ENCODE measurements around the gene PPP1R13B.

Gene PPP1R13B

DNA sequence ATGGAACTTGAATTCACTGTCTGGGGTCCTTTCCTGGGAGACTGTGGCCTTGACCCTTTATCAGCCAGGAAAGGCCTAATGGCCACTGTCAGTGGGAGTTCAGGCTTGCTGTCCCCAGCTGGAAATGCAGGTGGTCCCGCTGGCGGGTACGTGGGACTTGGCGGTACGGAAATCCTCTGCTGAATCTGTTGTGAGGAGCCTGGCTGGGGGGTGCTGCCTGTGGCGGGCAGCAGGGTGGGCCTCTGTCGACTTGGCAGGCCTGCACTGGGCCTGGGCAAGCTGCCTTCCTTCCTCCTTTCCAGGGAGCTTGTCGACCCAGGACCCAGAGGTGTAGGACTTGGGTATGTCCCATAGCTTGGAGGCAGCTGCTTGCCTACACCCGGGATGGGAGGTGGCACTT is 105.5 kb downstream of the PPP1R13B start:
- Histone ChIP-seq H3K27ac (ENCODE audit: low read length) (no peak overlapping the region), H3K36me3 (ENCODE audit: control insufficient read depth, insufficient read depth, low read length) (no peaks in the 10 kb centered on the region; the same call in 1 of the 2 replicates), H3K4me1 (ENCODE audit: control insufficient read depth, insufficient read depth, low read length) (no peaks in the 10 kb centered on the region), H3K9me3 (ENCODE audit: control insufficient read depth, insufficient read depth, low read length) (no peaks in the 10 kb centered on the region), H3K4me3 (ENCODE audit: low read length) (no peak overlapping the region), H3K27me3 (ENCODE audit: control insufficient read depth, insufficient read depth, low read length) (no peaks in the 10 kb centered on the region)
- no CpG with 5 or more reads among the region's 9 CpGs for WGBS (ENCODE audit: insufficient coverage, insufficient read length)
- no peak for DNase-seq (ENCODE audit: low read depth, low spot score)

DNA sequence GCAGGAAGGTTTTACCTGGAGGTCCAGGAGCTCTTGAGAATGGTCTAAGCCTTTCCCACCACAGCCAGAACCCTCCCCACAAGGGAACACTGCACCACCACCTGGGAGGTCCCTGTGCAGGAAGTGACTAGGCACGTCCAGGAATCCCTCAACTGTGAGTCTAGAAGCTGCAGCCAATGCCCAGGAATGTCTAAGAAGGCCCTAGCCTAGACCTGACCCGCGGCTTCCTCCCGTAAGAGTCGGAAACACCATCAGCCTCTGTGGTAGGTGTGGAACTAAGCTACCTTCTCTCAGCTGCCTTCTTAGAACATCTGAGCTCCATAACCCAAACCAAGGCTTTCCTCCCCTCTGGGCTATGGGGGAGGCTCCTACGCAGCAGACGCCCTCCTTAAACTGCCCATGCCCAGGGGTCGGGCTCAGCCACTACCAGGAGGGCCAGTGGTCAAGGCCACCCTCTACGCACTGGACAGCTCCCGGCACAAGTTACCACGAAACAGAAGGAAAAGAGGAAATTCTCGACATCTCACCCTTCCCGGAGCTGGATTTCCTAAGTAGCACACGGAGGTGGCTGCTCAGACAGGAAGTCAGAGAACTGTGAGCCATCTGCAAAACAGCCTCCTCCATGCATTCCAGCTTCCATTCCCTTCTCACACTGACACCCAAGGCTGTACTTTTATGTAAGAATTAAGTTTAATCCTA is 106.2 kb downstream of the PPP1R13B start:
- Histone ChIP-seq H3K36me3 (ENCODE audit: control insufficient read depth, insufficient read depth, low read length) (no peaks in the 10 kb centered on the region; the same call in 1 of the 2 replicates), H3K9me3 (ENCODE audit: control insufficient read depth, insufficient read depth, low read length) (no peaks in the 10 kb centered on the region), H3K27me3 (ENCODE audit: control insufficient read depth, insufficient read depth, low read length) (no peaks in the 10 kb centered on the region), H3K27ac (ENCODE audit: low read length) (no peak overlapping the region), H3K4me3 (ENCODE audit: low read length) (no peak overlapping the region), H3K4me1 (ENCODE audit: control insufficient read depth, insufficient read depth, low read length) (no peaks in the 10 kb centered on the region)
- no peak for DNase-seq (ENCODE audit: low read depth, low spot score)
- WGBS (ENCODE audit: insufficient coverage, insufficient read length) = no CpG with 5 or more reads among the region's 14 CpGs

DNA sequence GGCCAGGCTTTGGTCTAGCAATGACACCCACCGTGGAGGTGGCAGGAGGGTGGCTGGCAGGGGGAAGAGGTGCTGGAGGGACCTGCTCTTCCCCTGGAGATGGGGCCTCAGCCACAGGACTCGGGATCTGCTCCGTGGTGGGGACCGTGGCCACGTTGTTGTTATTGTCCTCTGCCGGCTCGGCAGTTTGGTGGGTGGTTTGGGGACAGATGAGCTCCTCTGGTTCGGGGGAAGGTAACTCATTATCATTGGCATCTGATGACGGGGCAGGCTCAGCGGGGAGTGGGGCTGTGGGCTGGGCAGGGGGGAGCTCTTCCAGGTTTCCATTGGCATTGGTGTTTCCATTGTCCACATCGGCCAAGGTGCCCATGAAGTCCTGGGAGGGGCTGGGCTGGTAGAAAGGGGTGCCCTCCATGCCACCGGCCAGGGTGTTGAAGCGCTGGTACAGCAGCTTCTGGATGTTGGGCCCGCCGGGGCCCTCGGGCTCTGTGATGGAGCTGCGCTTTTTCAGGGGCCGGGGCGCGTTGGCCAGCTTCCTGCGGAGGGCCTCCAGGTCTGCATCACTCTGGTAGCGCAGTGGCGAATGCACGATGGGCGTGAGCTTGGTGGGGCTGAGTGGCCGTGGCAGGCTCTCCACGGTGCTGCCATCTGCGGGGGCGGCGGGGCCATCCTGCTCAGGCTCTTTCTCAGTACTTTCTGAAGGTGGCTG is 107.4 kb downstream of the PPP1R13B start:
- H3K4me1 ChIP-seq (ENCODE audit: control insufficient read depth, insufficient read depth, low read length) = no peaks in the 10 kb centered on the region
- no peak overlapping the region for H3K4me3 ChIP-seq (ENCODE audit: low read length)
- no peaks in the 10 kb centered on the region for H3K27me3 ChIP-seq (ENCODE audit: control insufficient read depth, insufficient read depth, low read length)
- no CpG with 5 or more reads among the region's 30 CpGs for WGBS (ENCODE audit: insufficient coverage, insufficient read length)
- H3K36me3 ChIP-seq (ENCODE audit: control insufficient read depth, insufficient read depth, low read length) = no peaks in the 10 kb centered on the region; the same call in 1 of the 2 replicates
- no peaks in the 10 kb centered on the region for H3K9me3 ChIP-seq (ENCODE audit: control insufficient read depth, insufficient read depth, low read length)
- DNase-seq (ENCODE audit: low read depth, low spot score) = no peak
- no peak overlapping the region for H3K27ac ChIP-seq (ENCODE audit: low read length)

DNA sequence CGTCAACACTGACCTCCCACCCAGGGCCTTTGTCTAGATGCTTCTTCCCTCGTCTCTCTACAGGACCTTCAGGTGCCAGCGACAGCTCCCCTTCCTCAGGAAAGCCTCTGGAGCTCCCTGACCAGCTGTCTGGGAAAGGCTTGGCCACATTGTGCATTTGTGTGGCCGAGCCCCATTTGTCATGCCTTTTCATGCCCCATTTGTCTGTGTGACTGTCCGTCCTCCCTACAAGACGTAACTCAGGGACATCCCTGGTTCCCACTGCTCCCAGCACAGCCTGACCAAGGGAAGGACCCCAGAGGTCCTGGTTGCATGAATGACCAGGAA is 107.9 kb downstream of the PPP1R13B start:
- Histone ChIP-seq H3K9me3 (ENCODE audit: control insufficient read depth, insufficient read depth, low read length) (no peaks in the 10 kb centered on the region), H3K4me3 (ENCODE audit: low read length) (no peak overlapping the region), H3K27ac (ENCODE audit: low read length) (no peak overlapping the region), H3K36me3 (ENCODE audit: control insufficient read depth, insufficient read depth, low read length) (no peaks in the 10 kb centered on the region; the same call in 1 of the 2 replicates), H3K27me3 (ENCODE audit: control insufficient read depth, insufficient read depth, low read length) (no peaks in the 10 kb centered on the region), H3K4me1 (ENCODE audit: control insufficient read depth, insufficient read depth, low read length) (no peaks in the 10 kb centered on the region; the same call in 1 of the 2 replicates)
- DNase-seq (ENCODE audit: low read depth, low spot score) = no peak
- WGBS (ENCODE audit: insufficient coverage, insufficient read length) = no CpG with 5 or more reads among the region's 6 CpGs

DNA sequence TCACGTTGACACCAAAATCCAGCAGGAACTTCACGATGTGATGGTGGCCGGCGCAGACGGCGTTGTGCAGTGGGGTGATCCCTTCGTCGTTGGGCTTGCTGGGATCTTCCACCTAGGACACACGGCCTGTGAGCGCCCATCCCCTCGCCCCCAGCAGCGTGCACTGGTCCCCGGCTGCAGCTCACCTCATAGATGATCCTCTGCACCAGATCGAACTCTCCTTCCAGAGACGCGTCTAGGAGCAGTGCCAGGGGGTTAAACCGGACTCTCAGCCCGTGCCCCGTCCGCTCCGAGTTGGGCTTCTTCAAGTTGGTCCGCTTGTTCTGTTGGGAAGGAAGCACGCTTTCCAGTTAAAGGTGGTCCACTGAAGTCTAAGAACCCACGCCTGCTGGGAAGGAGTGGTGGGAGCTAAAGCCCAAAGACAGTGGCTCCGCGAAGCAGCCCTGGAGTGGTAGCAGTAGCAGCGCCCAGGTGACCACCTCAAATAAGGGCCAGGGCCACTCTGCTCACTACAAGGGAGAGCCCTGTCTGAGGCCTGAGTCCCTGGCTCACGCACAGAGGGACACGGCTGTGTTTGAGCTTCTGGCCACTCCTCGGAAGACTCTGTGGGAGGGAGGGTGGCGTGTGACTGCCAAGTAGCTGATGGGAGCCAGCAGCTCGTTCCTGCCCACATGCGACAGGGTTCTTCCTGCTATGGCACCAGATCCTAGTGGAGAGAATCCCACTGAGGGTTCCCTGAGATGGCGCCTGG is 108.5 kb downstream of the PPP1R13B start:
- Histone ChIP-seq H3K27me3 (ENCODE audit: control insufficient read depth, insufficient read depth, low read length) (no peaks in the 10 kb centered on the region), H3K4me3 (ENCODE audit: low read length) (no peak overlapping the region), H3K9me3 (ENCODE audit: control insufficient read depth, insufficient read depth, low read length) (no peaks in the 10 kb centered on the region), H3K27ac (ENCODE audit: low read length) (no peak overlapping the region), H3K4me1 (ENCODE audit: control insufficient read depth, insufficient read depth, low read length) (no peaks in the 10 kb centered on the region; the same call in 1 of the 2 replicates), H3K36me3 (ENCODE audit: control insufficient read depth, insufficient read depth, low read length) (no peaks in the 10 kb centered on the region; the same call in 1 of the 2 replicates)
- DNase-seq (ENCODE audit: low read depth, low spot score) = no peak
- WGBS (ENCODE audit: insufficient coverage, insufficient read length) = no CpG with 5 or more reads among the region's 34 CpGs

DNA sequence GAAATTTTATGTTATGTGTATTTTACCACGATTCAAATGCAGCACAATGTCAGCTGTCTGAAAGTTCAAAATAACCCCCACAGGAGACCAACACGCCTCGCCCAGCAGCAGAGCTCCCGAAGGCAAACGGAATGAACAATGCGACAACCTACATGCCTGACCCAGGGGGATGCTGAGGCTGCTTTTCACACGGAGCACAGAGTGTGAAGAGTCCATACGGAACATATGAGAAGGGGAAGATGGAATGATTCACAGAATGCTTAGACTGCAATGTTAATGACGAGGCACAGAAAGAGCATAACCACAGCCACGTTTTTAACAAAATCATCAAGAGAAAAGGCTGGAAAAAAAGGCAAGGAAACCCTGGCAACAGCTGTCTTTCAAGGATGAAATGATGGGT is 109.2 kb downstream of the PPP1R13B start:
- no peak overlapping the region for H3K27ac ChIP-seq (ENCODE audit: low read length)
- no peaks in the 10 kb centered on the region; the same call in 1 of the 2 replicates for H3K4me1 ChIP-seq (ENCODE audit: control insufficient read depth, insufficient read depth, low read length)
- H3K9me3 ChIP-seq (ENCODE audit: control insufficient read depth, insufficient read depth, low read length) = no peaks in the 10 kb centered on the region
- H3K4me3 ChIP-seq (ENCODE audit: low read length) = no peak overlapping the region
- no CpG with 5 or more reads among the region's 10 CpGs for WGBS (ENCODE audit: insufficient coverage, insufficient read length)
- H3K36me3 ChIP-seq (ENCODE audit: control insufficient read depth, insufficient read depth, low read length) = peaks cover 3% of the 10 kb centered on the region; the same call in 1 of the 2 replicates
- no peak for DNase-seq (ENCODE audit: low read depth, low spot score)
- no peaks in the 10 kb centered on the region for H3K27me3 ChIP-seq (ENCODE audit: control insufficient read depth, insufficient read depth, low read length)

DNA sequence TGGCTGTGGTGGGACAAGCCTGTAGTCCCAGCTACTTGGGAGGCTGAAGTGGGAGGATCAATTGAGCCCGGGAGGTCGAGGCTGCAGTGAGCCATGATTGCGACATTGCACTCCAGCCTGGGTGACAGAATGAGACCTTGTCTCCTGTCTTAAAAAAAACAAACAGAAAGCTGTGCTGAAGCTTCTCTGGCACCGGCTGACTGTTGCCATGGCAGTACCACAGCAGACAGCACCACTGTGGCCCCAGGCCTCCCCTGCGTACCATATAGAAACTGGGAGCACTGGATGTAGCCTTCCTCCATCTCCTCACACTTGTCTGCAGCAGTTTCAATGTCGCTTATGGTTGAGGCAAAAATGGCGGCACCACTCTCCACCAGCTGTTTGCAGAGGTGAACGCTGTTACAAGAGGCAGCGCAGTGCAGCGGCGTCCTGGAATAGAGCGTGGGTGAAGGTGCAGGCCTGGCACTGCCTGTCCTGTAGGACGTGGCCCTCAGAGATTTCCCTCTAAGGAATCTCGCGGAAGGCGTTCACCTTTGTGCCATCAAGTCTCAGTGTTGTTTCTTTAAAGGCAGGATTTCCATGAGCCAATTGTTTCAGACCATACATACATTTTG is 109.8 kb downstream of the PPP1R13B start:
- WGBS (ENCODE audit: insufficient coverage, insufficient read length) = no CpG with 5 or more reads among the region's 16 CpGs
- Histone ChIP-seq H3K36me3 (ENCODE audit: control insufficient read depth, insufficient read depth, low read length) (peaks cover 6% of the 10 kb centered on the region), H3K27me3 (ENCODE audit: control insufficient read depth, insufficient read depth, low read length) (no peaks in the 10 kb centered on the region), H3K4me3 (ENCODE audit: low read length) (no peak overlapping the region), H3K4me1 (ENCODE audit: control insufficient read depth, insufficient read depth, low read length) (no peaks in the 10 kb centered on the region; the same call in 1 of the 2 replicates), H3K9me3 (ENCODE audit: control insufficient read depth, insufficient read depth, low read length) (no peaks in the 10 kb centered on the region), H3K27ac (ENCODE audit: low read length) (no peak overlapping the region)
- DNase-seq (ENCODE audit: low read depth, low spot score) = no peak

DNA sequence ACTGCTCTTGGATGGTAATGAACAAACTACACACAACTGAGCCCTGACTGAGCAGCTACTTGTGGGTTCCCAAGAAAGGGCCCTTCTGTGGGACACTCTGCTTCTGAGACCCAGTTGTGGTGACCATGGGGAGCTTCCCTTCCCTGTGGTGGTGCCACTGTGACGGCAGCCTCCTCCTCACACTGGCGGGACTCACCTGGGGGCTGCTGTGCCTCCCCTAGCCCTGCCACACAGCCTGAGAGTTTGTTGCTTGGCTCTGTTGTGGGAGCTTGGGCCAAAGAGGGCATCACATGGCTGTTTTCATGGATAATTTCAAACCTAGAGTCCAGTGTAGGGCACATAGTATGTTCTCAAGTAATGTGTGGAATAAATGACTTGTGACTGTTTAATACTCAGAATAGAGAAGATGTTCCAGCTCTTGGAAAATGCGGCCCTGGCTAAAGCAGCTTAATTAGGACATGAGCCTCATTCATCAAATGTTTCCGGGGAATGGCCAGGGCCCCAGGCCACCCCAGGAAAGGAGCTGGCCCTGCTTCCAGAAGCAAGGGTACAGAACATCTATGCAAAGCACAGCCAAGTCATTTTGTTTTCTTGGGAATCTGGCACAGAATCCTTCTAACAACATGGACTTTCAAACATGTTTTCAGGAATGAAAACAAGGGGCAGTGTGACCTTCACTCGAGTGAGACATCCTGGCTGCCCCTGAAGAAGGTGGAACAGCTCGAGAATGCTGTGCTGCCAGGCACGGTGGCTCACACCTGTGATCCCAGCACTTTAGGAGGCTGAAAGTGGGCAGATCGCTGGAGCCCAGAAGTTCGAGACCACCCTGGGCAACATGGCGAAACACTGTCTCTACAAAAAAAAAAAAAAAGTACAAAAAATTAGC is 110.6 kb downstream of the PPP1R13B start:
- Histone ChIP-seq H3K9me3 (ENCODE audit: control insufficient read depth, insufficient read depth, low read length) (no peaks in the 10 kb centered on the region), H3K36me3 (ENCODE audit: control insufficient read depth, insufficient read depth, low read length) (peaks cover 10% of the 10 kb centered on the region), H3K27ac (ENCODE audit: low read length) (no peak overlapping the region), H3K4me1 (ENCODE audit: control insufficient read depth, insufficient read depth, low read length) (no peaks in the 10 kb centered on the region; the same call in 1 of the 2 replicates), H3K4me3 (ENCODE audit: low read length) (no peak overlapping the region), H3K27me3 (ENCODE audit: control insufficient read depth, insufficient read depth, low read length) (no peaks in the 10 kb centered on the region)
- DNase-seq (ENCODE audit: low read depth, low spot score) = no peak
- WGBS (ENCODE audit: insufficient coverage, insufficient read length) = no CpG with 5 or more reads among the region's 10 CpGs

DNA sequence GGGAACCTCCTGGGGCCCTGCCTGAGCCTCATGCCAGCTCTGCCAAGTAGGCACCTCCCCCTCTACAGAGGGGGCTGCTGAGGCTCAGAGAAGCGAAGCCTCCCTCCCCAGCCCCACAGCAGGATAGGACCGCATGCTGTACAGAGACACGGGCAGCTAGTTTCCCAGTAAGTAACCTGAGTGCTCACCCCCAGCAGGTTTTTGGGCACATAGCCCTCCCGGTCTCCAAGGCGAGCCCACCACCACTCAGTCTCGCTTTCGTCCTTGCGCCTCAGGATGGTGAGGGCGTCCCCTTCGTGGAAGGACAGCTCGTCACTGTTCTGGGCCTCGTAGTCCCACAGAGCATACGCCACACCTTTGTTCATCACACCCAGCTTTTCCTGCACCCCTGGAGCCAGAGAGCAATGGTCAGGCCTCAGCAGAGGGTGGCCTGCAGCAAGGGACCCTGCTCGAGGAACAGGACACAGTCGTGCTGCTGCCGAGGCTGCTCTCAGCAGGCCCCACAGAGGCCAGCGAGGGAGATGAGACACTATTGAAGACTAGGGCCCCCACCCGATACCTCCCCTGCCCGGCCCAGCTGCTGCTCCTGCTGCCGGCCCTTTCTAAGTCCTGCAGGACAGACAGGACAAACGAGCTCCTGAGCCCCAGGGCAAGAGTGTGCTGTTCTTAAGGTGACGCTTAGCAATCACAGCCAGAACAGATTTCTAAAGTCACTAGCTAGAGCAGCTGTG is 111.4 kb downstream of the PPP1R13B start:
- H3K36me3 ChIP-seq (ENCODE audit: control insufficient read depth, insufficient read depth, low read length) = peaks cover 12% of the 10 kb centered on the region
- H3K9me3 ChIP-seq (ENCODE audit: control insufficient read depth, insufficient read depth, low read length) = no peaks in the 10 kb centered on the region
- H3K4me1 ChIP-seq (ENCODE audit: control insufficient read depth, insufficient read depth, low read length) = no peaks in the 10 kb centered on the region; the same call in 1 of the 2 replicates
- no peak overlapping the region for H3K27ac ChIP-seq (ENCODE audit: low read length)
- DNase-seq (ENCODE audit: low read depth, low spot score) = no peak
- no peak overlapping the region for H3K4me3 ChIP-seq (ENCODE audit: low read length)
- H3K27me3 ChIP-seq (ENCODE audit: control insufficient read depth, insufficient read depth, low read length) = no peaks in the 10 kb centered on the region
- WGBS (ENCODE audit: insufficient coverage, insufficient read length) = no CpG with 5 or more reads among the region's 22 CpGs

Measured in iPS DF 6.9 (cell line).